Activated gamma-delta T cell treated with anti-CD3 and anti-CD28 coated beads, Interleukin-2, amount 50 U/mL, for 16 hours (primary cell): ENCODE results near the gene EFR3B.
"Not testable (repeated sequence)": the region's sequence is repeated elsewhere in the genome, so short reads cannot be mapped to it uniquely, and the experiment has no call there.

Experiments used
- DNase-seq: peaks from one replicate; pipeline ENCODE4 v3.0.0-alpha.2; 2020; ENCODE audit warnings: low read depth

EFR3B gene

GRCh38 chr2:25072606-25073005 is 30.7 kb downstream of the EFR3B start:
- no peak for DNase-seq

- DNase-seq = no peak
Observed at GRCh38 chr2:25073025-25073424, 31.1 kb downstream of the EFR3B start.

- DNase-seq = no peak
Observed at GRCh38 chr2:25073914-25074313, 32.0 kb downstream of the EFR3B start.

- DNase-seq = no peak
Observed at GRCh38 chr2:25074826-25075225, 33.0 kb downstream of the EFR3B start.

- no peak for DNase-seq
Observed at GRCh38 chr2:25076749-25077148, 34.9 kb downstream of the EFR3B start.

- no peak for DNase-seq
Observed at GRCh38 chr2:25077789-25078169, 35.9 kb downstream of the EFR3B start.

- DNase-seq = no peak
Observed at GRCh38 chr2:25078170-25079049, 36.5 kb downstream of the EFR3B start.

- DNase-seq = no peak
Observed at GRCh38 chr2:25079050-25079635, 37.3 kb downstream of the EFR3B start.

GRCh38 chr2:25081237-25081790 is 39.4 kb downstream of the EFR3B start:
- no peak for DNase-seq

- DNase-seq = no peak
Observed at GRCh38 chr2:25082002-25082622, 40.2 kb downstream of the EFR3B start.

- DNase-seq = no peak
Observed at GRCh38 chr2:25085761-25086560, 44.1 kb downstream of the EFR3B start.

- DNase-seq = no peak
Observed at GRCh38 chr2:25088817-25089516, 47.1 kb downstream of the EFR3B start.

- DNase-seq = no peak
Observed at GRCh38 chr2:25089605-25090315, 47.9 kb downstream of the EFR3B start.

GRCh38 chr2:25090801-25091200 is 48.9 kb downstream of the EFR3B start:
- DNase-seq = no peak

GRCh38 chr2:25091265-25091664 is 49.4 kb downstream of the EFR3B start:
- DNase-seq = no peak

GRCh38 chr2:25098056-25098455 is 56.2 kb downstream of the EFR3B start:
- no peak for DNase-seq

GRCh38 chr2:25098670-25099486 is 57.0 kb downstream of the EFR3B start:
- DNase-seq = no peak

GRCh38 chr2:25102352-25102751 is 60.5 kb downstream of the EFR3B start:
- DNase-seq = not testable (repeated sequence)

GRCh38 chr2:25103287-25103871 is 61.5 kb downstream of the EFR3B start:
- no peak for DNase-seq
